Fibroblast of skin of back (primary cell): ENCODE results near the gene SERGEF.

Source experiments
- DNase-seq: peaks from one replicate; pipeline ENCODE4 v3.0.0-alpha.2; 2013

The SERGEF gene

GRCh38 chr11:17855531-17856290, 157.1 kb downstream of the SERGEF start:
- DNase-seq, result no peak

GRCh38 chr11:17853280-17853679, 159.6 kb downstream of the SERGEF start:
- DNase-seq, result no peak

- no peak for DNase-seq
These were observed 160.6 kb downstream of the SERGEF start for GRCh38 chr11:17852246-17852645.

DNA sequence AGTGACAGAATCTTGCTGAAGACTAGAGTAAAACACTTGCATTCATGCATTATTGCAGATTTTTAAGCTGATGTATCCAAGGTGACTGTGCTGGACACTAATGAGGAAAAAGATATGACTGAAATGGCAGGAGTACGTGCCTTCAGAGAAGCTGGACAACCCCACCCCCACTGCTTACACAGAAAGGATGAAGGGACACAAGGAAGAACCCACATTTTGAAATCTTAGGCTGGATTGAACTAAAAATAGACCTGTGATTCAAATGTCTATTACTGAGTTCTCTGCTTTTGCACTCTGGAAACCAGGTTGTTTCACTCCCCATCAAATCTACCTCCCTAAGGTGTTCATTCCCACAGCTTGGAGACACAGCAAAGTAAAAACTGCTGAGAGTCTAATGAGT, 161.2 kb downstream of the SERGEF start:
- no peak for DNase-seq

- no peak for DNase-seq
These were observed 162.5 kb downstream of the SERGEF start for GRCh38 chr11:17850336-17850735.

- no peak for DNase-seq
These were observed 164.1 kb downstream of the SERGEF start for GRCh38 chr11:17848715-17849114.

- DNase-seq, result no peak
These were observed 165.9 kb downstream of the SERGEF start for GRCh38 chr11:17846852-17847453.

DNA sequence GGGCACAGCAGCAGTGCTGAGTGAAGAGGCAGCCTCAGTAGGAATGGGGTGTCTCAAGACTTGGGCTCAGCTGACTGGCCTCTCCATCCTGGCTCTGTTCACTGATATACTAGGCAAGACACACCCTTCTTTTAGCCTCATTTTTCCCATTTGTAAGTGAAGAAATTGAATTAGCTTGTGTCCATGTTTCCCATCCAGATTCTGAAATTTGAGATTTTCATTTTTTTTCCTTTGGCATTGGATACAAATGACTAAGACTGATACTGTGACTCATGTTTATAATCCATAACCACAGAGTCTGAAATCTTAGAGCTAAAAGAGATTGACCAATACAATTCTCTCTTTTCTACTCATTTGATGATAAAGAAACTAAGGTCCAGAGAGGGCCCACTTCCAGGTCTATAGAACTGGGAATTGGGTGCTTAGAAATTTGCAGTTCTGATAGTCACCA, 167.4 kb downstream of the SERGEF start:
- DNase-seq, result peak; percentile 58

- DNase-seq, result peak; percentile 6
These were observed 172.7 kb downstream of the SERGEF start for GRCh38 chr11:17840101-17840548.

GRCh38 chr11:17839450-17839849, 173.4 kb downstream of the SERGEF start:
- no peak for DNase-seq

GRCh38 chr11:17838102-17838501, 174.7 kb downstream of the SERGEF start:
- DNase-seq, result no peak

DNA sequence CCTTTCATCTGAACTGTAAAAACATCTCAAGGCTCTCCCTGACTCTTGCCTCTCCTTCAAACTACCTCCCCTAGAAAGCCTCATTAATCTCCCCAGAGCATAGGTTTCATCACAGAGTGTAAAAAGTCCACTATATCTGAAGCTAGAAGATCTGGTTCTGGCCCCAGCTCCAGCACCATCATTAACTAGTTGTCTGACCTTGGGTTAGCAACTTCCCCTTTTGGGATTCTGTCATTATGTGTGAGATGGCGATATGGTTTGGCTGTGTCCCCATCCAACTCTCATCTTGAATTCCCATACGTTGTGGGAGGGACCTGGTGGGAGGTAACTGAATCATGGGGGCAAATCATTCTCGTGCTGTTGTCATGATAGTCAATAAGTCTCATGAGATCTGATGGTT, 181.0 kb downstream of the SERGEF start:
- DNase-seq, result no peak

DNA sequence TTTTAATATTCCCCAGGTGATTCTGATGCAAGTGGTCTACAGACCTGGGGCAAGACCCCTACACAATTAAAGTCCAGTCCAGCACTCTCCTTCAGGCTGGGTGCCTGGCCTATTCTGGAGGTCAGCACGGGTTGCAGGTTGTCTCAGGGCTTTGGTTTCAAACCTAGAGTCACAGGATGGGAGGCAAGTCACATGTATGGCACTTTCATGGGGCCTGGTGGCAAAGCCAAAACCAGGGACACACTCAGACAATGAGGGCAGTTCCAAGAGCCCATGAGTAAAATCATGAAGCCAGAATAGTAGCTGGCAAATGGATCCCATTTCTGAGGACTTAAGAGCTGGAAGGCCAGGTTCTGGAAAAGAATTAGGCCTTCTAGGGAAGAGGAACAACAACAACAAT, 181.6 kb downstream of the SERGEF start:
- DNase-seq, result no peak

GRCh38 chr11:17828311-17828751, 184.5 kb downstream of the SERGEF start:
- DNase-seq, result no peak

DNA sequence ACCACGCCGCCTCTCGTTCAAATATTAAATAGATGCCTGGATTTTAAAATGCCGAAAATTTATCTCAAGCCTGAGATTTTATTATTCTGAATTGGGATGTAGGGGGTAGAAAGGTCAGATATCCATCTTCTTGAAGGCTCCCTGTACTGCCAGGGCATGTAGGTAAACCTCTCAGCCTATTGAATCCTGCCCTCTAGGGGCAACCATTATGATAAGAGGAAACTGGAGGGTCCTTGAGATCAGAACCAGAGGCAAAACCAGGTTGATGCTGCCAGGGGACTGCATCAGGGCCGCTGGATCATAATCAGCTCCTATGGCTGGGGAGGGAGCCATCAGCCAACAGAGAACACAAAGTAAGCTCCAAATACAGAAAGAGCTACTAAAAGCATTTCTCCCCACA, 185.8 kb downstream of the SERGEF start:
- no peak for DNase-seq

GRCh38 chr11:17822401-17822781, 190.5 kb downstream of the SERGEF start:
- DNase-seq, result no peak

DNA sequence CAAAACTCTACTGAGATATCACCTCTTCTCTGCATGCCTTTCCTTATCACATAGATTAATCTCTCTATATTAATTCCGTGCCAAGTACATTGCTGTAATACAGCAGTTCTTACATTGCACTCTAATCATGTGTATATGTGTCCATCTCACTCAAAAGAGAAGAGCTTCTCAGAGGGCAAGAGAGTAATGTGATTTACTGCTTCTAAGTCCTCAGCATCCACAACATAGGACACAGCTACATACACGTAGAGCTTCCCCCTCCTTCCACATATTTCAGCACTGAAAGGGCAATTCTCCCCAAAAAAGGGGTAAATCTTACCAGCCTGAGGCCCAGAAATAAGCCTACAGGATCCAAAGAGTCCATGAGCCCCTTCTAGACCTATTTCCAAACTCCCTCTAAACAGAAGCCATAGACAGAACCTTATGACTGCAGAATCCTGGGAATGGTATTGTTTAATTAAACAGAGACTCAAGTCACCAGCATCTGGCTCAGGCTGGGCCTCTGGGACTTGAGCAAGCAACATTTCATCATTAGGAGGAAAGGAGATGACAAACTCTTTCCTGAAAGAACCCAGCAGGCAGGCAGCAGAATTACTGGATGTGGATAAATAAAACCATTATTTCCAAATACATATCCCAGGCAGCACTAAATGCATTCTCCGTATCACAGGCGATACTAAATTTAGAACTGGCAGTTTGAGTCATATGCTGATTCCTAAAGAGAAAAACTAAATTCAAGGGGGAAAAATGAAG, 191.0 kb downstream of the SERGEF start:
- DNase-seq, result peak; percentile 62

GRCh38 chr11:17816232-17816931, 196.5 kb downstream of the SERGEF start:
- no peak for DNase-seq

DNA sequence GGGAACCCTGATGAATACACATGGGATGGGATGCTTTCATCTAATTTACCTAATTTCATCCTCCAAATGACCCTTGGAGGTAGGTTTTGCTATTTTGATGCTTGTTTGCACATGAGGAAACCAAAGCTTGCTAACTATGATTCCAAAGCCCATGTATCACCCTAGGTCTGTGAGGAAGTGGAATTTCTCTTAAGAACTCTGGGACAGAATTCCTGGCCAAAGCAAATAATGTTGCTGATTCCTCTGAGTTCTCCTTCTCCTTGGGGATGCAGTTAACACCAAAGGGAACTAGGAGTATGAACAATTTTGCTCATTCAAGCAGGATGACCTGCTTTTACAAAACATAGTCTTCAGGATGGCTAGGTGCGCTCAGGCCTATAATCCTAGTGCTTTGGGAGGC, 198.3 kb downstream of the SERGEF start:
- no peak for DNase-seq

DNA sequence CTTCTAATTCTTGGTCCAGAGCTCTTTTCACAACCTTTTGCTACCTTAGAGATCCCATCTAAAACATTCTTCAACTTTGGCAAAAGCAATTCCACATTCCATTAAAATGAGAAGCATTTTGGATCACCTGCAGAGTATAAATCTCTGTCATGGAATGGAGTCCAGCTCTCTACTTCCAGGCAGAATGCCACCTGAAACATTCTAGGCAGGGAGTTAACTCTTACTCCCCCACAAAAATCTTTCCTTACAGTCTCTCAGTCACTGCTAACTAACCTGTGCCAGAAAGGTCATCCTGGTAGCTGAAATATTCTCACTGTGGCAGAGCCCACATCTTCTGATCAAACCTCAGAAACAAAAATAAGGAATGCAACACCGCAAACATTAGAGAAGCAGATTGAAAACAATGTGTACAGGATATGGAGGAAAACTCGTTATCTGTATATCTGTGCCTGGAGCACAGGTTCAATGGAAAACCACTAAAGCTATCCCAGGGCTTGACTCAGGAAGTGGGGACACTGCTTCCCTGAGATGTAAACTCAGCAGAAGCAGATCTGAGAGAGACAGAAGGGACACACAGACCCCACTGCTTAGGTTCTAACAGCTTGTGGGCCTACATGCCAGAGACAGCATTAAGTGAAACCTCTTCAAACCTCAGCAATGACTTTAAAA, 199.3 kb downstream of the SERGEF start:
- no peak for DNase-seq

- DNase-seq, result no peak
These were observed 200.0 kb downstream of the SERGEF start for GRCh38 chr11:17812865-17813187.

GRCh38 chr11:17812091-17812864, 200.6 kb downstream of the SERGEF start:
- no peak for DNase-seq
